H1 (cell line): ENCODE results near the gene LSM4. TPM values are rescaled to one million over a fixed set of nuclear protein-coding genes. Genes with fewer than 3 reads are reported as not detected.
"Not testable (repeated sequence)": the region's sequence is repeated elsewhere in the genome, so short reads cannot be mapped to it uniquely, and the experiment has no call there.

Source experiments
- CTCF ChIA-PET: fragments of 300-600 bp; sonication (Branson Sonifier 250); formaldehyde crosslinking; loops from one replicate; lab custom pipeline; 2021; ENCODE audit not compliant: partially characterized antibody; lab: Charles Lee
- POLR2A ChIA-PET: fragments of 300-600 bp; sonication (Branson Sonifier 250); formaldehyde crosslinking; loops from one replicate; lab custom pipeline; 2021; ENCODE audit warnings: inconsistent platforms; ENCODE audit not compliant: partially characterized antibody; lab: Charles Lee
- DNase-seq, 2 experiments: peaks; one replicate each; pipeline versions ENCODE4 v3.0.0 to v3.0.0-alpha.2; 2010 to 2022; ENCODE audit warnings: low spot score in 2 of 2, low read depth in 1 of 2, mixed read lengths in 1 of 2
- FAIRE-seq: peaks from 2 replicates; lab custom pipeline; 2011; peaks lifted over from hg19 to GRCh38; lab: Jason Lieb, UNC
- H2AFZ ChIP-seq: 2 replicates; pipeline ENCODE4 v1.8.1; 2012; ENCODE audit warnings: low read length, inconsistent platforms
- H2AK5ac ChIP-seq: 2 replicates; pipeline ENCODE4 v1.6.1; 2013; ENCODE audit warnings: low read depth, low read length
- H2BK120ac ChIP-seq: replicated peaks from 2 replicates; pipeline ENCODE3; 2013; ENCODE audit warnings: low read depth, low read length, inconsistent platforms
- H2BK12ac ChIP-seq: 2 replicates; pipeline ENCODE4 v1.6.1; 2013; ENCODE audit warnings: low read depth, low read length
- H2BK15ac ChIP-seq: 2 replicates; pipeline ENCODE4 v1.6.1; 2013; ENCODE audit warnings: low read length
- H2BK20ac ChIP-seq: 2 replicates; pipeline ENCODE4 v1.6.1; 2013; ENCODE audit warnings: low read length
- H2BK5ac ChIP-seq: 2 replicates; pipeline ENCODE4 v1.6.1; 2013; ENCODE audit warnings: low read depth, low read length
- H3K14ac ChIP-seq: 2 replicates; pipeline ENCODE4 v1.6.1; 2013; ENCODE audit warnings: inconsistent platforms; ENCODE audit not compliant: insufficient read length
- H3K18ac ChIP-seq: 2 replicates; pipeline ENCODE4 v1.6.1; 2013; ENCODE audit warnings: low read length; ENCODE audit errors: extremely low read depth
- H3K23ac ChIP-seq: 2 replicates; pipeline ENCODE4 v1.6.1; 2013; ENCODE audit warnings: inconsistent platforms; ENCODE audit not compliant: insufficient read length
- H3K23me2 ChIP-seq: 2 replicates; pipeline ENCODE4 v1.6.1; 2013; ENCODE audit warnings: low read depth, low read length
- H3K27ac ChIP-seq: 2 replicates; pipeline ENCODE4 v1.6.1; 2011; ENCODE audit warnings: low read depth, low read length, inconsistent platforms
- H3K27me3 ChIP-seq, 4 experiments: replicated peaks in 1 of 4; 1 replicate in 1 of 4; 2 replicates in 3 of 4; pipeline versions ENCODE4 v1.6.1 to v1.8.1; 2011 to 2013; ENCODE audit warnings: low read length in 3 of 4, mild to moderate bottlenecking in 3 of 4, inconsistent platforms in 2 of 4, mixed read lengths in 2 of 4, moderate library complexity in 1 of 4; ENCODE audit not compliant: control insufficient read depth in 3 of 4, insufficient read depth in 3 of 4; ENCODE audit errors: extremely low read depth in 1 of 4
- H3K36me3 ChIP-seq, 4 experiments: 2 replicates each; pipeline versions ENCODE4 v1.6.1 to v1.8.1; 2011 to 2013; ENCODE audit warnings: mild to moderate bottlenecking in 4 of 4, low read length in 3 of 4, moderate library complexity in 2 of 4, control low read depth in 1 of 4, inconsistent platforms in 1 of 4; ENCODE audit not compliant: insufficient read depth in 4 of 4, control insufficient read depth in 2 of 4
- H3K4ac ChIP-seq: replicated peaks from 2 replicates; pipeline ENCODE3; 2013; ENCODE audit warnings: low read length, low read depth, mixed read lengths, inconsistent platforms; ENCODE audit not compliant: insufficient read length
- H3K4me1 ChIP-seq, 4 experiments: replicated peaks in 1 of 4; 1 replicate in 1 of 4; 2 replicates in 3 of 4; pipeline versions ENCODE4 v1.6.1 to v1.8.1; 2011 to 2013; ENCODE audit warnings: low read length in 3 of 4, inconsistent platforms in 2 of 4, mixed read lengths in 1 of 4; ENCODE audit not compliant: insufficient read depth in 4 of 4, control insufficient read depth in 3 of 4
- H3K4me2 ChIP-seq, 2 experiments: 2 replicates each; pipeline versions ENCODE4 v1.6.1 to v1.8.1; 2011 to 2013; ENCODE audit warnings: low read depth in 2 of 2, low read length in 2 of 2, control low read depth in 1 of 2, inconsistent platforms in 1 of 2, mild to moderate bottlenecking in 1 of 2; ENCODE audit not compliant: insufficient read depth in 1 of 2
- H3K4me3 ChIP-seq, 4 experiments: fragments of 200-600, 300-600 bp in 1 of 4; sonication (generic), shearing (Covaris generic), sonication (Bioruptor Twin) in 1 of 4; 2 replicates each; pipeline versions ENCODE4 v1.5.1 to v1.8.1; 2011 to 2016; ENCODE audit warnings: low read length in 4 of 4, low read depth in 3 of 4, control low read depth in 2 of 4, inconsistent platforms in 2 of 4, mild to moderate bottlenecking in 2 of 4, mixed read lengths in 1 of 4, moderate library complexity in 1 of 4; ENCODE audit not compliant: insufficient read depth in 2 of 4; ENCODE audit errors: extremely low read depth in 1 of 4
- H3K56ac ChIP-seq: replicated peaks from 2 replicates; pipeline ENCODE3; 2013; ENCODE audit warnings: low read depth, mild to moderate bottlenecking, mixed read lengths, low read length, inconsistent platforms; ENCODE audit not compliant: insufficient read length
- H3K79me1 ChIP-seq: 2 replicates; pipeline ENCODE4 v1.6.1; 2013; ENCODE audit warnings: low read depth, low read length, control low read depth
- H3K79me2 ChIP-seq, 2 experiments: 2 replicates each; pipeline versions ENCODE4 v1.6.1 to v1.8.1; 2012 to 2013; ENCODE audit warnings: low read length in 2 of 2, mild to moderate bottlenecking in 2 of 2, inconsistent platforms in 1 of 2; ENCODE audit not compliant: insufficient read depth in 2 of 2, control insufficient read depth in 1 of 2
- H3K9ac ChIP-seq, 4 experiments: replicated peaks in 1 of 4; 1 replicate in 1 of 4; 2 replicates in 3 of 4; pipeline versions ENCODE4 v1.6.1 to v1.8.1; 2011 to 2013; ENCODE audit warnings: low read depth in 3 of 4, low read length in 3 of 4, control low read depth in 2 of 4, mild to moderate bottlenecking in 2 of 4, moderate library complexity in 2 of 4, inconsistent platforms in 1 of 4; ENCODE audit errors: extremely low read depth in 1 of 4
- H3K9me3 ChIP-seq, 2 experiments: 2 replicates each; pipeline versions ENCODE4 v1.6.1 to v1.8.1; 2012 to 2013; ENCODE audit warnings: mild to moderate bottlenecking in 2 of 2, moderate library complexity in 2 of 2, control low read depth in 1 of 2, inconsistent platforms in 1 of 2, low read depth in 1 of 2, low read length in 1 of 2, mixed read lengths in 1 of 2; ENCODE audit not compliant: insufficient read depth in 2 of 2
- H4K20me1 ChIP-seq, 2 experiments: replicated peaks in 1 of 2; 2 replicates each; pipeline versions ENCODE3 to v1.8.1; 2011 to 2013; ENCODE audit warnings: inconsistent platforms in 2 of 2, low read length in 2 of 2, mild to moderate bottlenecking in 1 of 2; ENCODE audit not compliant: insufficient read depth in 2 of 2, control insufficient read depth in 1 of 2
- H4K5ac ChIP-seq: 2 replicates; pipeline ENCODE4 v1.6.1; 2013; ENCODE audit warnings: low read length, low read depth, mixed read lengths, inconsistent platforms; ENCODE audit not compliant: insufficient read length
- H4K8ac ChIP-seq: 2 replicates; pipeline ENCODE4 v1.8.0; 2013; ENCODE audit warnings: mild to moderate bottlenecking, moderate library complexity, low read length, inconsistent platforms; ENCODE audit not compliant: insufficient read depth; ENCODE audit errors: extremely low read depth
- H4K91ac ChIP-seq: replicated peaks from 2 replicates; pipeline ENCODE3; 2013; ENCODE audit warnings: low read length, mixed read lengths, inconsistent platforms; ENCODE audit not compliant: insufficient read length
- WGBS, 2 experiments: shearing (Covaris generic) in 1 of 2; methylation state at CpG; one replicate each; pipeline versions ENCODE4 v1.1.6 to v1.1.7; 2013 to 2015; ENCODE audit warnings: low lambda C conversion rate in 2 of 2, mixed read lengths in 2 of 2, inconsistent platforms in 1 of 2, low coverage in 1 of 2, missing lambda C conversion rate in 1 of 2; ENCODE audit not compliant: insufficient replicate concordance in 2 of 2, insufficient coverage in 1 of 2, insufficient read length in 1 of 2; ENCODE audit errors: extremely low coverage in 1 of 2, missing lambda C conversion rate in 1 of 2; 5-methylcytosine and 5-hydroxymethylcytosine counted together
- polyA plus RNA-seq, 7 experiments: library from polyadenylated mRNA; depleted of rRNA in 3 of 7; stranded (reverse) in 5 of 7; unstranded in 2 of 7; fragments of >200 nt in 5 of 7; fragments of 200-250 nt in 2 of 7; gene quantifications; 1 replicate in 5 of 7; 2 replicates in 1 of 7; 4 replicates in 1 of 7; pipeline versions ENCODE4 v1.2.1 to v1.2.3, GENCODE V29; 2011 to 2013; ENCODE audit warnings: missing spikeins in 2 of 7, mixed read lengths in 2 of 7
- total RNA-seq: library from RNA; stranded (reverse); fragmentation: NEBNext Ultra II Directional; extraction: Animal tissue kit (Norgen Biotek cat#: 25700); gene quantifications from 2 replicates; pipeline ENCODE4 v1.2.1, GENCODE V29; 2021

The LSM4 gene
- total and polyA plus RNA-seq, 2 of the 8 experiments (the other 6 are each of a cell fraction or from before 2014, with no cell fraction given): 302 to 319 TPM

DNA sequence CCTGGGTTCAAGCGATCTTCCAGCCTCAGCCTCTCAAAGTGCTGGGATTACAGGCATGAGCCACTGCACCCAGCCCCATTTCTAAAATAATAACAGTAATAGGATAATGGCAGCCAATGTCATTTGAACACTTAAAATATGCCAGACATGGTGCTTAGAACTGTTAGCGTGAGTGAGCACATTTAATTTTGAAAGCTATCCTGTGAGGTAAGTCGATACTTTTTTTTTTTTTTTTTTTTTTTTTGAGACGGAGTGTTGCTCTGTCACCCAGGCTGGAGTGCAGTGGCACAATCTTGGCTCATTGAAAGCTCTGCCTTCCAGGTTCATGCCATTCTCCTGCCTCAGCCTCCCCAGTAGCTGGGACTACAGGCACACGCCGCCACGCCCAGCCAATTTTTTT lies 31.9 kb upstream of the LSM4 start:
- H3K27me3 ChIP-seq, H3K18ac ChIP-seq, H3K9ac ChIP-seq, DNase-seq, H3K23me2 ChIP-seq, H3K27ac ChIP-seq, H2BK15ac ChIP-seq, H4K91ac ChIP-seq, H2BK5ac ChIP-seq, H2BK20ac ChIP-seq, H3K4me1 ChIP-seq, H3K14ac ChIP-seq, H2AFZ ChIP-seq, H3K36me3 ChIP-seq, H3K79me2 ChIP-seq, H4K8ac ChIP-seq, H3K4ac ChIP-seq, H3K79me1 ChIP-seq, H3K23ac ChIP-seq, H2BK120ac ChIP-seq, H3K4me2 ChIP-seq, H4K20me1 ChIP-seq, H3K56ac ChIP-seq, H2AK5ac ChIP-seq, H3K4me3 ChIP-seq, H4K5ac ChIP-seq, H2BK12ac ChIP-seq, FAIRE-seq, H3K9me3 ChIP-seq: not testable (repeated sequence)
- 93% methylated on average over 6 of the region's 7 CpGs; no CpG with 5 or more reads in 1 of the 2 experiments for WGBS, 2 experiments
- ChIA-PET CTCF (interaction anchor here (0.6 to 8.1 kb wide), 12 partner anchors 11 to 88 kb away, joined by 3 to 69 read pairs (median 4); partner anchors contain the start of gene GDF15), POLR2A (interaction anchor here (0.9 kb wide), 1 partner anchor 76 kb away, joined by 3 read pairs; no protein-coding TSS in a partner anchor)
